Stimulated activated CD8-positive, alpha-beta memory T cell treated with anti-CD3 and anti-CD28 coated beads, Interleukin-7, amount 100 ng/mL, for 4 hours (primary cell): Measurements from ENCODE around the gene MCAT.

Experiments used
- DNase-seq, 2 donors: peaks; one replicate each; pipeline ENCODE4 v3.0.0-alpha.2; 2020; ENCODE audit warnings: low read depth in 2 of 2

MCAT gene

DNA sequence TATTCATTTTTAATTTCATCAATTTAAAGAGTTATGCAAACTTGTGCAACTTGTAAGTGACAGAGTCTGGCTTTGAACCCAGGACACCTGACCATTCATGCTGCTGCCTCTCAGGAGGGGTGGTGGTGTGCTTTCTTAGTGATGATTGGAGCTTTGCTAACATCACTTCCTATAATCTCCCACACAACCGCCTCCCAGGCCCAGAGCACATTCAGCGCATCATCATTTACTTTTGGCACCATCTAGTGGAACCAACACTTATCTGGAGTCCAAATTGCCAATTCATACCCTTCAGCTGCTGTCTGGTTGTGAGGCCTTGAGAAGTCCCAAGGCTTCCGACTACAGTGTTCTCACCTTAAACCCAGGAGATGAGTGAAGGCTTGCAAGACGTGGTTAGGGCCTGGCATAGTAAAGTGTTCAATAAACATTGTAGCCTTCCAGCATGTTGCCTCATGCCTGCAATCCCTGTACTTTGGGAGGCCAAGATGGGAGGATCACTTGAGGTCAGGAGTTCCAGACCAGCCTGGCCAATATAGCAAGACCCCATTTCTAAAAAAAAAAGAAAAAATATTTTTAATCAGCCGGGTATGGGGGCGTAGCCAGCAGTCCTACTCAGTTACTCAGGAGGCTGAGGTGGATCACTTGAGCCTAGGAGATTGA, 52.9 kb downstream of the MCAT start:
- peak in 1 of 2 donors; percentile 13 for DNase-seq

DNA sequence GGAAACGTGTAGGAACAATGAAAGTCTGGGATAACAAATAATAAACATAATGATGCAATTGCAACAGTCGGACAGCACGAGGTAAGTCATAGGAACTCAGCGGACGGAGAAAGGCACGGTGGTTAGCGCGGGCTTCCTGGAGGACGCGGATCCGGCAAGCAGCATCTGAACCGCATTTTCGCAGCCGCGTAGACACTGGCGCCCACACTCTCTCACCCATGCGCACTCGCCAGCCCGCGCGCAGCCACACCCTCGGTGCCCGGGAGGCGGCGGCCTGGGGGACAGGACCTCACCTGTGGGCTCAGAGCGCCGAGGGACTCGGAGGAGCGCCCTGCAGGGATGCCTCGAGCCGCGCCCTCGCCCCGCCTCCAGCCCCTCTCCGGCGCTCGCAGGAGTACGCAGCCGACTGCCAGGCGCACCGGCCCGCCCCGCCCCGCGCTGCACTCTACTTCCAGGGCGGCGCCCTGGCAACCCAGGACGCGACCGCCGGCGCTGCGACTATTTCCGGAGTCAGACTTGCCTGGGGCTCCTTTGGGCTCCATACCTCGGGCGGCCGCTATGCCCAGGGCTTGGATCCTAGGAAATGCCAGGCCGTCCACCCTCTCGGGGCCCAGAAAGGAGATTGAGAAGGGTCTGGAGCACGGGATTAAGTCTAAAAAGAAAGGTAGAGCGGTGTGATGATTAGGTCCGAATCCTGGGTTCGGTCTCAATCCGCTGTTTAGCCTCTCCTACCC, 54.0 kb downstream of the MCAT start, which contains the start of gene TTLL1:
TTLL1 (minus strand) TSS at position 408 of the 734 bp plus-strand sequence. CDS start 13,805 bp downstream, outside the sequence.
- peak; percentile 61 to 84 for DNase-seq

DNA sequence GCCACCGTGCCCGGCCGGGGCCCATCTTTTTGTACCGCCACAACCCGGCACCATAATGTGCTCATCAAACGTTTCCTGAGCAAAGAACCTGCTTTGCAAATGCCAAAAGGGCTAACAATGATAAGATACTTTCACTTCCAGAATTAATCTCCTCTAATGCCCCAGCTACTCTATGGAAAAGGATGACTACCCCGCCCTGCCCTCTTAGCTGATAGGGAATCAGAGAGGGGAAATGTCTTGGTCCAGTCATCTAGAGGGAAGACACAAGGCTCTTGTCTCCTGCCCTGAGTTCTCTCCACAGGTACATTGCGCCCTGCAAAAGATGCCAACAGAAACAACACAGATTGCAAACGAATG, 54.6 kb downstream of the MCAT start:
- no peak for DNase-seq

DNA sequence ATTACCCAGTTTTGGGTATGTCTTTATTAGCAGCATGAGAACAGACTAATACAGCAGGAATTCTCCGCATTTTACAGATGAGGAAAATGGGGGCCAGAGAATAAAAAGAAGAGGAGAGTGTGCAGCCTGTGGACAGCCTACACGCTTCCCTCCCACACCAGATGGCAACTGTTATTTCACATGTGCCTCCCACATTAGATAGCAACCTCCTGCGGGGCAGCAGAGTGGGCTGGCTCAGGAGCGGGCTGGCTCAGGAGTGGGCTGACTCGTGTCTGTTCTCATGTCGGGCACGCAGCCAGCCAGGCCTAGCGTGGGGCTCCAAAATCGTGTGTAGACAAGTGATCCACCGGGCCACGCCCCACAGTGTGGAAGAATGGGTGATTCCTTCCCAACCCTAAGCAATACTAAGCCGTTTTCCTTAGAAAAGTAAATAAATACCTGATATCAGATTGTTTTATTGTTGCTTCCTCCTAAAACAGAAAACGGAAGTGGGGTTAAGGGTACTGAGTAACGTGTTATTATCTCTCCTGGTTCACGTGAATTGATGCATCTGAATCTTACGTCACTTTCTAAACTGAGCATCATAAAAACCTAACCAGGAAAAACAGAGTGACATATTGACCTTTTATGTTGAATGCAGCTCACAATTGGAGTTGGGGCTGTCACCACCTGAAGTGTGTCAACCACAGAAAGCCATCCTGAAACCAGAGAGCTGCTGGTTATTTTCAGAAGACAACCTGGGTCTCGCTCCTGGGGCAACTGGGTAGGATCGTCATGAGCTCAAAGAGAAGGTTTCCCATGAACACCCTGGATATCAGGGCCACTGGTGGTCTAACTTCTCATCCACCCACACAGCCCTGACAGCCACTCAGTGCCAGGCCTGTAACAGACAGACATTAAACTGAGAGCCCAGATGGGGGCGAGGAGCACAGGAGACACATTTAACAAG, 57.3 kb downstream of the MCAT start:
- no peak for DNase-seq
